ENCODE measurements around the gene CHMP1A. TPM values are rescaled to one million over a fixed set of nuclear protein-coding genes. Genes with fewer than 3 reads are reported as not detected.

CHMP1A gene
- total and polyA plus RNA-seq, 2 experiments from 2014 or later: 42.3 to 81.9 TPM

- H3K9me3 Mint-ChIP-seq: peaks cover 39% of the 10 kb centered on the region
- H2AFZ ChIP-seq: no peak overlapping the region
- 0 out of 2 replicates have a peak, but pooled peaks cover 3% of the 10 kb centered on the region for H3K9me2 ChIP-seq (ENCODE audit: insufficient read depth)
- H3K36me3 Mint-ChIP-seq (ENCODE audit: low read depth): peaks cover 48% of the 10 kb centered on the region
- H3K36me3 ChIP-seq (ENCODE audit: insufficient read depth): peaks cover 2% of the 10 kb centered on the region; the same call in 1 of the 2 replicates
- no peak overlapping the region for H3K4me3 ChIP-seq
- H3K79me2 ChIP-seq (replicated peaks; ENCODE audit: insufficient read depth): no peaks in the 10 kb centered on the region
- H3K4me1 ChIP-seq (ENCODE audit: insufficient read depth): no peaks in the 10 kb centered on the region
- H3K27me3 ChIP-seq (ENCODE audit: insufficient read depth): no peaks in the 10 kb centered on the region
- H3K27ac Mint-ChIP-seq: no peak overlapping the region
- H3K4me2 ChIP-seq: no peak overlapping the region
- H3F3A ChIP-seq (replicated peaks; ENCODE audit: low read depth): 0 out of 2 replicates have a peak, but pooled peaks cover 2% of the 10 kb centered on the region
- TF ChIP-seq EZH2 (IDR thresholded peaks at IDR 0.05; ENCODE audit: low read depth, unreplicated experiment) (no peak), CREB1 (CRISPR knock-in tag; IDR thresholded peaks at IDR 0.05; ENCODE audit: low read depth) (no peak), ZNF331 (CRISPR knock-in tag; IDR thresholded peaks at IDR 0.05; ENCODE audit: low read depth) (no peak), ZNF114 (CRISPR knock-in tag; IDR thresholded peaks at IDR 0.05) (no peak), EZH2phosphoT487 (IDR thresholded peaks at IDR 0.05; ENCODE audit: unreplicated experiment) (no peak), POLR2AphosphoS5 (IDR thresholded peaks at IDR 0.05; ENCODE audit: low read depth) (no peak), STAT1 (IDR thresholded peaks at IDR 0.05; ENCODE audit: unreplicated experiment) (no peak), NANOG (IDR thresholded peaks at IDR 0.05; ENCODE audit: borderline replicate concordance) (no peak), JUNB (IDR thresholded peaks at IDR 0.05; ENCODE audit: unreplicated experiment) (no peak), ZNF462 (CRISPR knock-in tag; IDR thresholded peaks at IDR 0.05) (no peak)
- TF ChIP-seq, protein P1, sequence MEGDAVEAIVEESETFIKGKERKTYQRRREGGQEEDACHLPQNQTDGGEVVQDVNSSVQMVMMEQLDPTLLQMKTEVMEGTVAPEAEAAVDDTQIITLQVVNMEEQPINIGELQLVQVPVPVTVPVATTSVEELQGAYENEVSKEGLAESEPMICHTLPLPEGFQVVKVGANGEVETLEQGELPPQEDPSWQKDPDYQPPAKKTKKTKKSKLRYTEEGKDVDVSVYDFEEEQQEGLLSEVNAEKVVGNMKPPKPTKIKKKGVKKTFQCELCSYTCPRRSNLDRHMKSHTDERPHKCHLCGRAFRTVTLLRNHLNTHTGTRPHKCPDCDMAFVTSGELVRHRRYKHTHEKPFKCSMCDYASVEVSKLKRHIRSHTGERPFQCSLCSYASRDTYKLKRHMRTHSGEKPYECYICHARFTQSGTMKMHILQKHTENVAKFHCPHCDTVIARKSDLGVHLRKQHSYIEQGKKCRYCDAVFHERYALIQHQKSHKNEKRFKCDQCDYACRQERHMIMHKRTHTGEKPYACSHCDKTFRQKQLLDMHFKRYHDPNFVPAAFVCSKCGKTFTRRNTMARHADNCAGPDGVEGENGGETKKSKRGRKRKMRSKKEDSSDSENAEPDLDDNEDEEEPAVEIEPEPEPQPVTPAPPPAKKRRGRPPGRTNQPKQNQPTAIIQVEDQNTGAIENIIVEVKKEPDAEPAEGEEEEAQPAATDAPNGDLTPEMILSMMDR (conservative IDR thresholded peaks at IDR 0.05; ENCODE audit: low read depth in 2 of 2): no peak
- TF ChIP-seq, protein P2, sequence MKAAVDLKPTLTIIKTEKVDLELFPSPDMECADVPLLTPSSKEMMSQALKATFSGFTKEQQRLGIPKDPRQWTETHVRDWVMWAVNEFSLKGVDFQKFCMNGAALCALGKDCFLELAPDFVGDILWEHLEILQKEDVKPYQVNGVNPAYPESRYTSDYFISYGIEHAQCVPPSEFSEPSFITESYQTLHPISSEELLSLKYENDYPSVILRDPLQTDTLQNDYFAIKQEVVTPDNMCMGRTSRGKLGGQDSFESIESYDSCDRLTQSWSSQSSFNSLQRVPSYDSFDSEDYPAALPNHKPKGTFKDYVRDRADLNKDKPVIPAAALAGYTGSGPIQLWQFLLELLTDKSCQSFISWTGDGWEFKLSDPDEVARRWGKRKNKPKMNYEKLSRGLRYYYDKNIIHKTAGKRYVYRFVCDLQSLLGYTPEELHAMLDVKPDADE (IDR thresholded peaks at IDR 0.05): no peak
- TF ChIP-seq, protein P3, sequence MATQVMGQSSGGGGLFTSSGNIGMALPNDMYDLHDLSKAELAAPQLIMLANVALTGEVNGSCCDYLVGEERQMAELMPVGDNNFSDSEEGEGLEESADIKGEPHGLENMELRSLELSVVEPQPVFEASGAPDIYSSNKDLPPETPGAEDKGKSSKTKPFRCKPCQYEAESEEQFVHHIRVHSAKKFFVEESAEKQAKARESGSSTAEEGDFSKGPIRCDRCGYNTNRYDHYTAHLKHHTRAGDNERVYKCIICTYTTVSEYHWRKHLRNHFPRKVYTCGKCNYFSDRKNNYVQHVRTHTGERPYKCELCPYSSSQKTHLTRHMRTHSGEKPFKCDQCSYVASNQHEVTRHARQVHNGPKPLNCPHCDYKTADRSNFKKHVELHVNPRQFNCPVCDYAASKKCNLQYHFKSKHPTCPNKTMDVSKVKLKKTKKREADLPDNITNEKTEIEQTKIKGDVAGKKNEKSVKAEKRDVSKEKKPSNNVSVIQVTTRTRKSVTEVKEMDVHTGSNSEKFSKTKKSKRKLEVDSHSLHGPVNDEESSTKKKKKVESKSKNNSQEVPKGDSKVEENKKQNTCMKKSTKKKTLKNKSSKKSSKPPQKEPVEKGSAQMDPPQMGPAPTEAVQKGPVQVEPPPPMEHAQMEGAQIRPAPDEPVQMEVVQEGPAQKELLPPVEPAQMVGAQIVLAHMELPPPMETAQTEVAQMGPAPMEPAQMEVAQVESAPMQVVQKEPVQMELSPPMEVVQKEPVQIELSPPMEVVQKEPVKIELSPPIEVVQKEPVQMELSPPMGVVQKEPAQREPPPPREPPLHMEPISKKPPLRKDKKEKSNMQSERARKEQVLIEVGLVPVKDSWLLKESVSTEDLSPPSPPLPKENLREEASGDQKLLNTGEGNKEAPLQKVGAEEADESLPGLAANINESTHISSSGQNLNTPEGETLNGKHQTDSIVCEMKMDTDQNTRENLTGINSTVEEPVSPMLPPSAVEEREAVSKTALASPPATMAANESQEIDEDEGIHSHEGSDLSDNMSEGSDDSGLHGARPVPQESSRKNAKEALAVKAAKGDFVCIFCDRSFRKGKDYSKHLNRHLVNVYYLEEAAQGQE (IDR thresholded peaks at IDR 0.05; ENCODE audit: unreplicated experiment): no peak
- H4K20me1 ChIP-seq (replicated peaks; ENCODE audit: insufficient read depth): no peaks in the 10 kb centered on the region
- no peaks in the 10 kb centered on the region for H3K4me1 Mint-ChIP-seq
- peaks cover 4% of the 10 kb centered on the region for H3K27me3 Mint-ChIP-seq (ENCODE audit: insufficient read depth, low read depth, poor library complexity)
- DNase-seq (ENCODE audit: low spot score) (no peak), ATAC-seq (no peak)
- no peak overlapping the region for H3K4me3 Mint-ChIP-seq
- H3K27ac ChIP-seq (ENCODE audit: low read depth): no peak overlapping the region
Observed at GRCh38 chr16:89670496-89671431, 13.3 kb upstream of the CHMP1A start.

Measured in GM23338 (cell line).